GM23338 (cell line): ENCODE data around the gene COG7. TPM values are rescaled to one million over a fixed set of nuclear protein-coding genes. Genes with fewer than 3 reads are reported as not detected.

Source experiments
- ATAC-seq: fragments of 200-7000 bp; cut with Tn5 transposase; 3 replicates; pipeline ENCODE4 v1.9.1; 2020
- DNase-seq: peaks from one replicate; pipeline ENCODE4 v3.0.0-alpha.2; 2015; ENCODE audit warnings: low spot score
- H2AFZ ChIP-seq: fragments of 200-600 bp; sonication (generic); 2 replicates; pipeline ENCODE4 v1.8.0; 2016; ENCODE audit warnings: antibody characterized with exemption, mild to moderate bottlenecking, moderate library complexity
- H3F3A ChIP-seq: fragments of 200-600 bp; sonication (generic); replicated peaks from 2 replicates; pipeline ENCODE4 v1.8.0; 2017; ENCODE audit warnings: antibody characterized with exemption, mixed run types, low read depth
- H3K27ac ChIP-seq: fragments of 200-600 bp; sonication (generic); 2 replicates; pipeline ENCODE4 v1.6.1; 2016; ENCODE audit warnings: low read depth
- H3K27me3 ChIP-seq: fragments of 200-600 bp; sonication (generic); 2 replicates; pipeline ENCODE4 v1.8.0; 2016; ENCODE audit warnings: mild to moderate bottlenecking, mixed run types, moderate library complexity; ENCODE audit not compliant: insufficient read depth
- H3K36me3 ChIP-seq: fragments of 200-600 bp; sonication (generic); 2 replicates; pipeline ENCODE4 v1.8.0; 2016; ENCODE audit warnings: mild to moderate bottlenecking; ENCODE audit not compliant: insufficient read depth
- H3K4me1 ChIP-seq: fragments of 200-600 bp; sonication (generic); 2 replicates; pipeline ENCODE4 v1.8.0; 2016; ENCODE audit warnings: mild to moderate bottlenecking, moderate library complexity; ENCODE audit not compliant: insufficient read depth
- H3K4me2 ChIP-seq: fragments of 200-600 bp; sonication (generic); 2 replicates; pipeline ENCODE4 v1.7.1; 2017; ENCODE audit warnings: mixed run types
- H3K4me3 ChIP-seq: fragments of 200-600 bp; sonication (generic); 2 replicates; pipeline ENCODE4 v1.6.1; 2016; ENCODE audit warnings: mixed run types
- H3K79me2 ChIP-seq: fragments of 200-600 bp; sonication (generic); replicated peaks from 2 replicates; pipeline ENCODE4 v1.8.0; 2017; ENCODE audit warnings: mild to moderate bottlenecking; ENCODE audit not compliant: insufficient read depth
- H3K9me2 ChIP-seq: fragments of 200-600 bp; sonication (generic); 2 replicates; pipeline ENCODE4 v1.8.0; 2017; ENCODE audit not compliant: insufficient read depth
- H4K20me1 ChIP-seq: fragments of 200-600 bp; sonication (generic); replicated peaks from 2 replicates; pipeline ENCODE4 v1.8.0; 2017; ENCODE audit warnings: mild to moderate bottlenecking; ENCODE audit not compliant: insufficient read depth
- H3K27ac Mint-ChIP-seq: 2 replicates; pipeline ENCODE4 v1.8.0; 2020; ENCODE audit warnings: inconsistent platforms, mild to moderate bottlenecking, moderate library complexity, mixed read lengths
- H3K27me3 Mint-ChIP-seq: 3 replicates; pipeline ENCODE4 v1.8.0; 2022; ENCODE audit warnings: low read depth, mild to moderate bottlenecking, moderate library complexity, mixed read lengths, inconsistent platforms; ENCODE audit not compliant: insufficient read depth, poor library complexity
- H3K36me3 Mint-ChIP-seq: 3 replicates; pipeline ENCODE4 v1.8.0; 2021; ENCODE audit warnings: low read depth, mild to moderate bottlenecking, inconsistent platforms, moderate library complexity, mixed read lengths
- H3K4me1 Mint-ChIP-seq: 3 replicates; pipeline ENCODE4 v1.8.0; 2020; ENCODE audit warnings: mild to moderate bottlenecking, inconsistent platforms, mixed read lengths
- H3K4me3 Mint-ChIP-seq: 3 replicates; pipeline ENCODE4 v1.8.0; 2021; ENCODE audit warnings: moderate library complexity, mild to moderate bottlenecking, inconsistent platforms, mixed read lengths
- H3K9me3 Mint-ChIP-seq: 3 replicates; pipeline ENCODE4 v1.8.0; 2020; ENCODE audit warnings: moderate library complexity, mild to moderate bottlenecking, inconsistent platforms, mixed read lengths
- CTCF ChIP-seq, 2 experiments: fragments of 200-600 bp in 1 of 2; sonication (generic) in 1 of 2; conservative IDR thresholded peaks; 2 replicates each; pipeline versions ENCODE4 v1.5.1 to v1.6.1; 2016 to 2017; ENCODE audit warnings: antibody characterized with exemption in 2 of 2, low read depth in 2 of 2, mild to moderate bottlenecking in 2 of 2, moderate library complexity in 1 of 2
- EZH2 ChIP-seq: fragments of 200-600 bp; sonication (generic); IDR thresholded peaks from one replicate; pipeline ENCODE4 v1.8.0; 2017; ENCODE audit warnings: antibody characterized with exemption, mild to moderate bottlenecking, low read depth; ENCODE audit not compliant: unreplicated experiment
- EZH2phosphoT487 ChIP-seq: fragments of 200-600 bp; sonication (generic); IDR thresholded peaks from one replicate; pipeline ENCODE4 v1.8.1; 2018; ENCODE audit warnings: antibody characterized with exemption; ENCODE audit not compliant: unreplicated experiment
- JUNB ChIP-seq: IDR thresholded peaks from one replicate; pipeline ENCODE4 v1.6.1; 2016; ENCODE audit warnings: antibody characterized with exemption; ENCODE audit not compliant: unreplicated experiment
- NANOG ChIP-seq: IDR thresholded peaks from 2 replicates; pipeline ENCODE4 v1.6.1; 2016; ENCODE audit warnings: antibody characterized with exemption, borderline replicate concordance
- STAT1 ChIP-seq: IDR thresholded peaks from one replicate; pipeline ENCODE4 v1.6.1; 2016; ENCODE audit warnings: antibody characterized with exemption; ENCODE audit not compliant: unreplicated experiment
- ZNF462 ChIP-seq: fragments of 250-450 bp; sonication (Bioruptor Pico); IDR thresholded peaks from 2 replicates; pipeline ENCODE4 v1.5.0; 2020; ENCODE audit warnings: mild to moderate bottlenecking, moderate library complexity
- polyA plus RNA-seq: library from polyadenylated mRNA; unstranded; fragments of >200 nt; fragmentation: Nextera tagmentation; extraction: Ambion mirVana; gene quantifications from 2 replicates; pipeline ENCODE4 v1.2.1, GENCODE V29; 2016
- total RNA-seq: library from RNA; depleted of rRNA; stranded (reverse); fragments of >200 nt; shearing (Covaris generic); gene quantifications from 2 replicates; pipeline ENCODE4 v1.2.3, GENCODE V29; 2014
- TF ChIP-seq, protein P1 (sequence below): IDR thresholded peaks from 2 replicates; pipeline ENCODE4 v1.6.1; 2016; ENCODE audit warnings: antibody characterized with exemption

Gene COG7
- total and polyA plus RNA-seq, 2 experiments from 2014 or later, result 9.2 to 20.0 TPM

DNA sequence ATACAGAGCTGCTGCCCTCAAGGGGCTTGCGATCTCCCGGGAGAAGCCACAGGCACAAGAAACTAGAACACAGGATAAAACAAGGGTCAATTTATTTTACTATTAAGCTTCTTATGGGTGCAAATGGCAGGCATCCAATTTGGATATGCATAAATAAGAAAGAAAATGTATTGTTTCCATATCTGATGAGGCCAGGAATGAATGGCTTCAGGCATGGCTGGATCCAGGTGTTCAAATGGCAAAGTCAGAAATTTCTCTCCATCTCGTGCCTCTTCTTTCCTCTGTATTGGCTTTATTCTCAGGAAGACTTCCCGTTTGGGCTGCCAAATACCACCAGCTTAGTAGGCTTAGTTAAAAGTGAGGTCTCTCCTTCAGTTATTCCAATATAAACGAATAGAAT is 107.8 kb downstream of the COG7 start (continued):
- TF ChIP-seq EZH2 (no peak), CTCF (conservative IDR thresholded peaks at IDR 0.05; ENCODE audit: low read depth in 2 of 2) (no peak), EZH2phosphoT487 (no peak), NANOG (no peak), STAT1 (no peak), JUNB (no peak)
- TF ChIP-seq, protein P1, sequence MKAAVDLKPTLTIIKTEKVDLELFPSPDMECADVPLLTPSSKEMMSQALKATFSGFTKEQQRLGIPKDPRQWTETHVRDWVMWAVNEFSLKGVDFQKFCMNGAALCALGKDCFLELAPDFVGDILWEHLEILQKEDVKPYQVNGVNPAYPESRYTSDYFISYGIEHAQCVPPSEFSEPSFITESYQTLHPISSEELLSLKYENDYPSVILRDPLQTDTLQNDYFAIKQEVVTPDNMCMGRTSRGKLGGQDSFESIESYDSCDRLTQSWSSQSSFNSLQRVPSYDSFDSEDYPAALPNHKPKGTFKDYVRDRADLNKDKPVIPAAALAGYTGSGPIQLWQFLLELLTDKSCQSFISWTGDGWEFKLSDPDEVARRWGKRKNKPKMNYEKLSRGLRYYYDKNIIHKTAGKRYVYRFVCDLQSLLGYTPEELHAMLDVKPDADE, result no peak

- Mint-ChIP-seq H3K4me1 (peaks cover 13% of the 10 kb centered on the region), H3K27me3 (peaks cover 5% of the 10 kb centered on the region), H3K4me3 (no peak overlapping the region), H3K27ac (no peak overlapping the region), H3K9me3 (no peaks in the 10 kb centered on the region), H3K36me3 (no peaks in the 10 kb centered on the region)
- H3K4me3 ChIP-seq, result no peak overlapping the region
- DNase-seq (peak; percentile 37), ATAC-seq (peak; percentile 87)
- no peak overlapping the region for H3K4me2 ChIP-seq
- 0 out of 2 replicates have a peak, but pooled peaks cover 3% of the 10 kb centered on the region for H3K9me2 ChIP-seq
- H3F3A ChIP-seq, result no peaks in the 10 kb centered on the region
- no peaks in the 10 kb centered on the region for H3K36me3 ChIP-seq
- no peak overlapping the region for H3K27ac ChIP-seq
- TF ChIP-seq ZNF462 (peak; percentile 96), NANOG (no peak), EZH2 (no peak)
- H3K27me3 ChIP-seq, result no peaks in the 10 kb centered on the region
- no peaks in the 10 kb centered on the region for H4K20me1 ChIP-seq
- no peaks in the 10 kb centered on the region for H3K4me1 ChIP-seq
- no peak overlapping the region for H2AFZ ChIP-seq
- no peaks in the 10 kb centered on the region for H3K79me2 ChIP-seq
Observed at GRCh38 chr16:23343643-23344612, 109.1 kb downstream of the COG7 start.
